Measurements from ENCODE around the gene ACOX3.
"Not testable (repeated sequence)": the region's sequence is repeated elsewhere in the genome, so short reads cannot be mapped to it uniquely, and the experiment has no call there.

Gene ACOX3

GRCh38 chr4:8370106-8370787 is 70.3 kb downstream of the ACOX3 start:
- DNase-seq, result no peak

GRCh38 chr4:8369426-8370105 is 71.0 kb downstream of the ACOX3 start:
- DNase-seq, result no peak

GRCh38 chr4:8368998-8369397 is 71.5 kb downstream of the ACOX3 start:
- DNase-seq, result no peak

- DNase-seq, result no peak
These were observed 72.5 kb downstream of the ACOX3 start for GRCh38 chr4:8368061-8368481.

- DNase-seq, result no peak
These were observed 73.9 kb downstream of the ACOX3 start for GRCh38 chr4:8366601-8367000.

GRCh38 chr4:8365951-8366350 is 74.6 kb downstream of the ACOX3 start:
- no peak for DNase-seq

- DNase-seq, result no peak
These were observed 75.2 kb downstream of the ACOX3 start for GRCh38 chr4:8365353-8365752.

GRCh38 chr4:8364848-8365350 is 75.6 kb downstream of the ACOX3 start:
- no peak for DNase-seq

GRCh38 chr4:8364141-8364540 is 76.4 kb downstream of the ACOX3 start:
- DNase-seq, result no peak

- DNase-seq, result no peak
These were observed 78.0 kb downstream of the ACOX3 start for GRCh38 chr4:8362483-8362882.

GRCh38 chr4:8359193-8359592 is 81.3 kb downstream of the ACOX3 start:
- DNase-seq, result no peak

GRCh38 chr4:8356856-8357255 is 83.7 kb downstream of the ACOX3 start:
- DNase-seq, result no peak

- no peak for DNase-seq
These were observed 84.5 kb downstream of the ACOX3 start for GRCh38 chr4:8355864-8356565.

GRCh38 chr4:8355306-8355705 is 85.2 kb downstream of the ACOX3 start:
- no peak for DNase-seq

GRCh38 chr4:8353912-8354453 is 86.5 kb downstream of the ACOX3 start:
- DNase-seq, result no peak

GRCh38 chr4:8353158-8353669 is 87.3 kb downstream of the ACOX3 start:
- no peak for DNase-seq

GRCh38 chr4:8352368-8353157 is 88.0 kb downstream of the ACOX3 start:
- no peak for DNase-seq

- DNase-seq, result no peak
These were observed 88.6 kb downstream of the ACOX3 start for GRCh38 chr4:8351931-8352367.

- no peak for DNase-seq
These were observed 89.6 kb downstream of the ACOX3 start for GRCh38 chr4:8350841-8351461.

- DNase-seq, result no peak
These were observed 90.2 kb downstream of the ACOX3 start for GRCh38 chr4:8350352-8350751.

- no peak for DNase-seq
These were observed 90.8 kb downstream of the ACOX3 start for GRCh38 chr4:8349664-8350236.

- not testable (repeated sequence) for DNase-seq
These were observed 91.3 kb downstream of the ACOX3 start for GRCh38 chr4:8349236-8349635.
